K562 (cell line): Measurements from ENCODE around the gene ATE1. TPM values are rescaled to one million over a fixed set of nuclear protein-coding genes. Genes with fewer than 3 reads are reported as not detected.

Experiments used
- ATAC-seq: fragments of 200-7000 bp; cut with Tn5 transposase; 3 replicates; pipeline ENCODE4 v1.9.1; 2020; ENCODE audit warnings: moderate library complexity
- BruUV-seq: library from RNA; stranded (reverse); fragments of 400-500 nt; replicated peaks from 2 replicates; lab custom pipeline; 2021; lab: Mats Ljungman, UMichigan
- CTCF ChIA-PET: fragments of 300-600 bp; formaldehyde crosslinking; extraction: SDS; loops from one replicate; lab custom pipeline; 2021; ENCODE audit warnings: low intra/inter-chr PET ratio; lab: Yijun Ruan, JAX
- POLR2A ChIA-PET: fragments of 300-600, 350-650 bp; sonication (Branson Sonifier 250); formaldehyde crosslinking; extraction: SDS; loops from one replicate; lab custom pipeline; 2021; ENCODE audit warnings: antibody characterized with exemption, inconsistent platforms; lab: Yijun Ruan, JAX
- DNase-seq, 4 experiments: peaks; one replicate each; pipeline versions ENCODE4 v3.0.0 to v3.0.0-alpha.2; 2011 to 2018; ENCODE audit warnings: low spot score in 3 of 4, mixed read lengths in 3 of 4; ENCODE audit errors: extremely low read depth in 1 of 4
- FAIRE-seq: peaks from 2 replicates; lab custom pipeline; 2011; peaks lifted over from hg19 to GRCh38; lab: Jason Lieb, UNC
- H2AFZ ChIP-seq: 2 replicates; pipeline ENCODE4 v1.6.0; 2011; ENCODE audit warnings: low read depth, low read length, control low read depth, inconsistent platforms
- H3K27ac ChIP-seq: fragments of 200-600 bp; 3 replicates; pipeline ENCODE4 v1.8.0; 2011; ENCODE audit warnings: low read depth, mild to moderate bottlenecking, control low read depth, inconsistent platforms, low read length, moderate library complexity, mixed read lengths; ENCODE audit errors: extremely low read depth
- H3K27me3 ChIP-seq, 2 experiments: fragments of 300-600 bp in 1 of 2; 2 replicates in 1 of 2; 3 replicates in 1 of 2; pipeline versions ENCODE4 v1.6.0 to v1.8.0; 2011; ENCODE audit warnings: inconsistent platforms in 2 of 2, low read length in 2 of 2, mild to moderate bottlenecking in 1 of 2, mixed read lengths in 1 of 2, moderate library complexity in 1 of 2; ENCODE audit not compliant: control insufficient read depth in 2 of 2, insufficient read depth in 2 of 2
- H3K36me3 ChIP-seq: fragments of 300-600 bp; 3 replicates; pipeline ENCODE4 v1.8.0; 2011; ENCODE audit warnings: mild to moderate bottlenecking, low read length, inconsistent platforms; ENCODE audit not compliant: control insufficient read depth, insufficient read depth
- H3K4me1 ChIP-seq, 2 experiments: fragments of 200-600 bp in 1 of 2; replicated peaks in 1 of 2; 2 replicates in 1 of 2; 3 replicates in 1 of 2; pipeline versions ENCODE4 v1.5.1 to v1.8.0; 2011; ENCODE audit warnings: inconsistent platforms in 2 of 2, low read length in 2 of 2, mild to moderate bottlenecking in 1 of 2, mixed read lengths in 1 of 2, moderate library complexity in 1 of 2; ENCODE audit not compliant: control insufficient read depth in 2 of 2, insufficient read depth in 2 of 2
- H3K4me2 ChIP-seq: 2 replicates; pipeline ENCODE4 v1.6.1; 2011; ENCODE audit warnings: low read length, control low read depth, inconsistent platforms, mixed read lengths; ENCODE audit not compliant: insufficient read depth
- H3K4me3 ChIP-seq: fragments of 200-600 bp; sonication (generic), shearing (Covaris generic); 2 replicates; pipeline ENCODE4 v1.5.1; 2016; ENCODE audit warnings: control low read depth, inconsistent platforms
- H3K79me2 ChIP-seq: fragments of 200-600 bp; 3 replicates; pipeline ENCODE4 v1.8.0; 2011; ENCODE audit warnings: low read length, inconsistent platforms; ENCODE audit not compliant: control insufficient read depth, insufficient read depth
- H3K9ac ChIP-seq, 2 experiments: 2 replicates each; pipeline versions ENCODE4 v1.6.0 to v1.6.1; 2011; ENCODE audit warnings: low read depth in 2 of 2, low read length in 2 of 2, control low read depth in 1 of 2, inconsistent platforms in 1 of 2, mild to moderate bottlenecking in 1 of 2, mixed read lengths in 1 of 2; ENCODE audit not compliant: insufficient read depth in 1 of 2
- H3K9me1 ChIP-seq: one replicate; pipeline ENCODE4 v1.6.0; 2011; ENCODE audit warnings: inconsistent platforms, mild to moderate bottlenecking, low read length, moderate library complexity; ENCODE audit not compliant: control insufficient read depth, insufficient read depth
- H3K9me3 ChIP-seq: replicated peaks from 2 replicates; pipeline ENCODE4 v1.5.1; 2011; ENCODE audit warnings: low read depth, low read length, inconsistent platforms; ENCODE audit not compliant: control insufficient read depth, insufficient read depth
- H4K20me1 ChIP-seq: replicated peaks from 2 replicates; pipeline ENCODE4 v1.6.1; 2011; ENCODE audit warnings: low read length, inconsistent platforms, mixed read lengths; ENCODE audit not compliant: control insufficient read depth, insufficient read depth
- KAT8 ChIP-seq: fragments of 450-650 bp; IDR thresholded peaks from 2 replicates; pipeline ENCODE4 v1.6.1; 2016; ENCODE audit warnings: low read depth, mild to moderate bottlenecking
- MXI1 ChIP-seq: IDR thresholded peaks from 2 replicates; pipeline ENCODE4 v1.6.1; 2011; ENCODE audit warnings: low read depth, mild to moderate bottlenecking, improper control_type of control experiment, low read length
- PHB2 ChIP-seq: fragments of 450-650 bp; IDR thresholded peaks from 2 replicates; pipeline ENCODE4 v1.6.1; 2017; ENCODE audit warnings: low read depth
- SIN3A ChIP-seq, 2 experiments: fragments of 150-350 bp in 1 of 2; IDR thresholded peaks; 2 replicates each; pipeline ENCODE4 v1.6.1; 2011 to 2016; ENCODE audit warnings: borderline replicate concordance in 2 of 2, low read depth in 2 of 2, low read length in 2 of 2, mild to moderate bottlenecking in 2 of 2, moderate library complexity in 2 of 2; ENCODE audit not compliant: control insufficient read depth in 1 of 2
- SRSF1 ChIP-seq: fragments of 200-400 bp; formaldehyde crosslinking; IDR thresholded peaks from 2 replicates; pipeline ENCODE4 v1.6.1; 2017; ENCODE audit warnings: mild to moderate bottlenecking, low read depth, low read length, moderate library complexity
- YBX1 ChIP-seq: fragments of 450-650 bp; IDR thresholded peaks from 2 replicates; pipeline ENCODE4 v1.7.1; 2016; ENCODE audit warnings: mild to moderate bottlenecking
- ZC3H4 ChIP-seq: sonication (generic); formaldehyde crosslinking; IDR thresholded peaks from 2 replicates; pipeline ENCODE4 v1.9.0; 2021; ENCODE audit warnings: missing genetic modification reagents, borderline replicate concordance
- ZNF140 ChIP-seq: fragments of 250-450 bp; sonication (Bioruptor Pico); IDR thresholded peaks from 2 replicates; pipeline ENCODE4 v1.8.0; 2021; ENCODE audit warnings: moderate library complexity, mild to moderate bottlenecking, inconsistent platforms
- ZNF165 ChIP-seq: fragments of 250-450 bp; sonication (Bioruptor Pico); IDR thresholded peaks from 2 replicates; pipeline ENCODE4 v1.4.0; 2020; ENCODE audit warnings: borderline replicate concordance
- WGBS: fragments of 100-300 bp; shearing (Covaris generic); methylation state at CpG from one replicate; pipeline ENCODE4 v1.1.6; 2016; ENCODE audit warnings: low coverage, mixed read lengths; ENCODE audit not compliant: insufficient coverage; ENCODE audit errors: missing lambda C conversion rate; 5-methylcytosine and 5-hydroxymethylcytosine counted together
- in situ Hi-C: fragments of 300-500 bp; cut with MboI; formaldehyde crosslinking; loops from 4 replicates; pipeline ENCODE4 v1.15.0; 2018; ENCODE audit warnings: inconsistent platforms, mixed read lengths
- intact Hi-C: fragments of 100-400 bp; cut with micrococcal nuclease; formaldehyde crosslinking; loops from 2 replicates; pipeline ENCODE4 v1.14.2; 2022
- polyA plus RNA-seq, 8 experiments: library from polyadenylated mRNA; depleted of rRNA in 4 of 8; stranded (reverse) in 5 of 8; unstranded in 3 of 8; fragments of >200 nt; fragmentation: Nextera tagmentation in 2 of 8; fragmentation: Illumina TruSeq in 1 of 8; extraction: Ambion mirVana in 2 of 8; extraction: Trizol in 1 of 8; gene quantifications; 2 replicates each; pipeline versions ENCODE4 v1.2.1 to v1.2.3, GENCODE V29; 2011 to 2014; ENCODE audit warnings: inconsistent platforms in 1 of 8, missing spikeins in 1 of 8
- total RNA-seq, 7 experiments: library from RNA; depleted of rRNA in 6 of 7; stranded (reverse); fragments of >200 nt in 6 of 7; fragmentation: Illumina TruSeq in 2 of 7; extraction: Trizol in 2 of 7; gene quantifications; 2 replicates each; pipeline versions ENCODE4 v1.2.1 to v1.2.3, GENCODE V29; 2011 to 2021; ENCODE audit warnings: low replicate concordance in 1 of 7
- TF ChIP-seq, protein P1 (sequence below): fragments of 250-450 bp; sonication (Bioruptor Pico); IDR thresholded peaks from 2 replicates; pipeline ENCODE4 v1.5.0; 2021; ENCODE audit warnings: mild to moderate bottlenecking, moderate library complexity
- TF ChIP-seq, protein P2 (sequence below): IDR thresholded peaks from 3 replicates; pipeline ENCODE4 v1.6.1; 2011; ENCODE audit warnings: borderline replicate concordance, mild to moderate bottlenecking, moderate library complexity; ENCODE audit not compliant: insufficient read length; ENCODE audit errors: extremely low read depth
- TF ChIP-seq, protein P3 (sequence below): fragments of 450-650 bp; IDR thresholded peaks from 2 replicates; pipeline ENCODE4 v1.6.1; 2016; ENCODE audit warnings: antibody characterized with exemption

The ATE1 gene
- total and polyA plus RNA-seq, 9 of the 15 experiments (the other 6 are each of a cell fraction or from before 2014, with no cell fraction given): 3.0 to 14.2 (median 8.8) TPM

GRCh38 chr10:121740069-121740468 lies 187.8 kb downstream of the ATE1 start:
- Histone ChIP-seq H3K4me1 (peaks cover 0 to 3% of the 10 kb centered on the region in 2 experiments; a peak in 3 of 5 replicates), H3K4me3 (no peak overlapping the region), H3K36me3 (no peaks in the 10 kb centered on the region), H3K9ac (no peak overlapping the region), H3K9me3 (no peaks in the 10 kb centered on the region), H3K9me1 (no peaks in the 10 kb centered on the region), H4K20me1 (no peaks in the 10 kb centered on the region), H3K27me3 (peaks cover 2 to 5% of the 10 kb centered on the region in 2 experiments; a peak in 4 of 5 replicates), H2AFZ (no peak overlapping the region), H3K27ac (no peak overlapping the region), H3K4me2 (no peak overlapping the region), H3K79me2 (no peaks in the 10 kb centered on the region)
- TF ChIP-seq MXI1 (no peak), ZNF165 (no peak), SIN3A (IDR thresholded peaks at IDR 0.05; ENCODE audit: borderline replicate concordance in 2 of 2, control insufficient read depth in 1 of 2, low read depth in 2 of 2, low read length in 2 of 2) (no peak), SRSF1 (no peak), ZNF140 (CRISPR knock-in tag) (no peak), KAT8 (no peak), YBX1 (no peak), PHB2 (no peak), ZC3H4 (CRISPR knock-in tag) (no peak)
- TF ChIP-seq, protein P1, sequence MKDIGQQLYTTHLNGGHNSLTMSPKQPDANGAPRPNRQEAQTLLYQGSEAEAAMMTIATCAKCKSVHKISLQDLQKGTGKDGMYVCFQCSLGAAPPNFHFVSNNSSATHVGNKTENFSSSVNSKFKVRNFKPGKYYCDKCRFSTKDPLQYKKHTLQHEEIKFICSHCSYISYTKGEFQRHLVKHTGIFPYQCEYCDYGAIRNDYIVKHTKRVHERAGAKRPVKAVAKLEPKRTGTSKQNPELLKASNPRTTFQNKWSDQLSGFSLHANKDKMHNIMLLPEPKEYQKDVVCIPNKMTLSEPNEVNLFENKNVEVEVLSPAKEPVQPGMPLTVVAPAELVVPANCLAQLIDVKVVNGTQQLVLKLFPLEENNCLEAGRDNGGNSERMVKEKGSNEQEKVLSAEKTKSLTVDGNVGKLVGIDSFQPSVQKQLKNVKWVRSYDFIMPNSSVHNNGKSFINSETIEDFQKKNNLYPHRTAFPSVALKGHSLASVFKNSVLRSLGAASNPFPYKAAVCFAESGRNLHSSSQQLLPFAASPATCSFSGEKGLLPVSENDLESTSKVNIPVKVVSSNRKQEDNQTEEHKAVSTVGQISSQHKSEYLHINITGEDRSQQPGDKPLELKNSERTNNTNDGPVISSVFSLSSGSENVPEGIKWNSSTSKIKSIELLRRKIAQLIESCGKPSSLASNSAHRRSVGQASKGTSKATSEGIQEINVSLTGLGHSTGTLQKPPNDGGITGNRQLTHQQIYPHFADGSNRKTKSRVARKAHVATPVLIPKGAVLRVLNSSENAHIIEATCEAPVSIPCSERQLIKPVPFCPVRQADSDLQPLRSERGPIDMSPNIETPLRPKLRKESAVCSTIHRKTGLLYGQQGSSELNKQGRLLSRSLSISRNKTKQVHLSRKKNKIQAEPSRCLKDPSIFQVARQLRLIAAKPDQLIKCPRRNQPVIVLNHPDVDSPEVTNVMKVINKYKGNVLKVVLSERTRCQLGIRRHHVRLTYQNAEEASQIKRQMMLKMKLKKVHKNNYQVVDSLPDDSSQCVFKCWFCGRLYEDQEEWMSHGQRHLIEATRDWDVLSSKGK (CRISPR knock-in tag): no peak
- TF ChIP-seq, protein P2, sequence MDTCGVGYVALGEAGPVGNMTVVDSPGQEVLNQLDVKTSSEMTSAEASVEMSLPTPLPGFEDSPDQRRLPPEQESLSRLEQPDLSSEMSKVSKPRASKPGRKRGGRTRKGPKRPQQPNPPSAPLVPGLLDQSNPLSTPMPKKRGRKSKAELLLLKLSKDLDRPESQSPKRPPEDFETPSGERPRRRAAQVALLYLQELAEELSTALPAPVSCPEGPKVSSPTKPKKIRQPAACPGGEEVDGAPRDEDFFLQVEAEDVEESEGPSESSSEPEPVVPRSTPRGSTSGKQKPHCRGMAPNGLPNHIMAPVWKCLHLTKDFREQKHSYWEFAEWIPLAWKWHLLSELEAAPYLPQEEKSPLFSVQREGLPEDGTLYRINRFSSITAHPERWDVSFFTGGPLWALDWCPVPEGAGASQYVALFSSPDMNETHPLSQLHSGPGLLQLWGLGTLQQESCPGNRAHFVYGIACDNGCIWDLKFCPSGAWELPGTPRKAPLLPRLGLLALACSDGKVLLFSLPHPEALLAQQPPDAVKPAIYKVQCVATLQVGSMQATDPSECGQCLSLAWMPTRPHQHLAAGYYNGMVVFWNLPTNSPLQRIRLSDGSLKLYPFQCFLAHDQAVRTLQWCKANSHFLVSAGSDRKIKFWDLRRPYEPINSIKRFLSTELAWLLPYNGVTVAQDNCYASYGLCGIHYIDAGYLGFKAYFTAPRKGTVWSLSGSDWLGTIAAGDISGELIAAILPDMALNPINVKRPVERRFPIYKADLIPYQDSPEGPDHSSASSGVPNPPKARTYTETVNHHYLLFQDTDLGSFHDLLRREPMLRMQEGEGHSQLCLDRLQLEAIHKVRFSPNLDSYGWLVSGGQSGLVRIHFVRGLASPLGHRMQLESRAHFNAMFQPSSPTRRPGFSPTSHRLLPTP: no peak
- TF ChIP-seq, protein P3, sequence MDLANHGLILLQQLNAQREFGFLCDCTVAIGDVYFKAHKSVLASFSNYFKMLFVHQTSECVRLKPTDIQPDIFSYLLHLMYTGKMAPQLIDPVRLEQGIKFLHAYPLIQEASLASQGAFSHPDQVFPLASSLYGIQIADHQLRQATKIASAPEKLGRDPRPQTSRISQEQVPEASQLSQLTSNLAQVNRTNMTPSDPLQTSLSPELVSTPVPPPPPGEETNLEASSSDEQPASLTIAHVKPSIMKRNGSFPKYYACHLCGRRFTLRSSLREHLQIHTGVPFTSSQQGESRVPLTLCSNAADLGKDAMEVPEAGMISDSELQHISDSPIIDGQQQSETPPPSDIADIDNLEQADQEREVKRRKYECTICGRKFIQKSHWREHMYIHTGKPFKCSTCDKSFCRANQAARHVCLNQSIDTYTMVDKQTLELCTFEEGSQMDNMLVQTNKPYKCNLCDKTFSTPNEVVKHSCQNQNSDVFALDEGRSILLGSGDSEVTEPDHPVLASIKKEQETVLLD: no peak
- no peak for DNase-seq
- ATAC-seq: no peak
- ChIA-PET CTCF (no interaction called here), POLR2A (interaction anchor here (0.7 kb wide), 1 partner anchor 9 kb away, joined by 3 read pairs; no protein-coding TSS in a partner anchor)
- in situ Hi-C loops: no loop called here
- FAIRE-seq: no peak
- intact Hi-C loops: no loop called here
- BruUV-seq: no TSS peak
- WGBS: 15% methylated on average over 2 of the region's 2 CpGs
